HUDEP-2 (cell line): Measurements from ENCODE around the gene RAB11FIP5.
"Not testable (repeated sequence)": the region's sequence is repeated elsewhere in the genome, so short reads cannot be mapped to it uniquely, and the experiment has no call there.

ENCODE experiments used
- DNase-seq, 76 experiments: peaks; one replicate each; lab custom pipeline; 2025; ENCODE audit not compliant: unreplicated experiment in 76 of 76; lab: John Stamatoyannopoulos, UW

The RAB11FIP5 gene

GRCh38 chr2:73070643-73071359 lies 41.9 kb downstream of the RAB11FIP5 start:
- DNase-seq, result peak in 44 of 76 experiments; percentile 2 to 63 (median 34)

DNA sequence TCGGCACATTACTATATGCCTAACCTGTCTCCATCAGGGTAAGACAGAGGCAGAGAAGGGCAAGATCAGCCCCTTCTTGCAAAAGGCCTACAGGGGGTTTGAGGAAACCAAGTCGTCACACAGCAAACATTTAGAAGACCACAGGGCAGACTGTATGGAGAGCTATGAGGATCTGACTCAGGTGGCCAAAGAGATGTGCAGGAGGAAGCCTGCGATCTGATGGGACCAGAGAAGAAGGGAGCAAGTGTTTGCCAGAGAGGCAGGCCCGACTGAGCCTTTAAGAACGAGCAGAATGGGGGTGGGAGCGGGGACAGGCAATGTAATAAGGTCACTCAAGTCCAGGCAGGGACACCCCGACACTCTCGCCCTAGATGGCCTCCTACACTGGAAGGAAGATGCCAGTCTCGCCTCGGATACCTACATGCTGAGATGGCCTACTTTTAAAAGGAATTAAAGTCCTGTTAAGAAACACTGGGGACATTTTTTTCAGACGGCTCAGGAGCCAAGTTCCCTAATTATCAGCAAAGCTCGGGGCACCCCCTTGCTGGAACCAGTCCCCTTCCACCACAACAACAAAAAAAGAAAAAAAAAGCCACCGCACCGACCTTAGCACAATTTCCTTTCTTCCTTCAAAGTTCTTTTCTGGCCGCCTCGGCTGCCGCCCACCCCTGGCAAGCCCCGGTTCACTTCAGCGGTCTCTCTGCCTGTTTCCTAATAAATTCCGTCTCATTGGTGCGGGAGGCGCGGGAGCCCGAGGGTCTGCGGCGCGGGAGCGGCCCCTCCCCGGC lies 42.7 kb downstream of the RAB11FIP5 start:
- peak in 31 of 76 experiments; percentile 7 to 56 (median 23) for DNase-seq

GRCh38 chr2:73069041-73069854 lies 43.5 kb downstream of the RAB11FIP5 start:
- DNase-seq, result peak in 65 of 76 experiments; percentile 8 to 71 (median 45)

DNA sequence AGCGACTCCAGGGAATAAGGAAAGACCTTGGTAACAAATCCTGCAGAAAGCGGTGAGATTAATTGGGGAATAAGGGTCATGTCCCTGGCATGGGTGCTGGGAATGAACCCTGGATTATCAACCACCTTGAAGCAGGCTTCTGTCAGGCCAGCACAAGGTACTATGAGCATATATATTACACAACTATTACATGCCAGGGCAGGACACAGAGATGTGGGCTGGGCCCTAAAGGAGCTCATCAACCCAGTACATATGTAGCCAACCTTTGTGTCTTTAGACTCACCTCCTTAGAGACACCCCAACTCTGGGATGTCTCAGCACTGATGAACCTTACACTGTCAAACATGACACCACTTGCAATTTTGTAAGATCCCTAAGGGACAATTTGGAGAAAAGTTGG lies 44.6 kb downstream of the RAB11FIP5 start:
- DNase-seq, result no peak

- no peak for DNase-seq
Observed at GRCh38 chr2:73067043-73067442, 45.7 kb downstream of the RAB11FIP5 start.

DNA sequence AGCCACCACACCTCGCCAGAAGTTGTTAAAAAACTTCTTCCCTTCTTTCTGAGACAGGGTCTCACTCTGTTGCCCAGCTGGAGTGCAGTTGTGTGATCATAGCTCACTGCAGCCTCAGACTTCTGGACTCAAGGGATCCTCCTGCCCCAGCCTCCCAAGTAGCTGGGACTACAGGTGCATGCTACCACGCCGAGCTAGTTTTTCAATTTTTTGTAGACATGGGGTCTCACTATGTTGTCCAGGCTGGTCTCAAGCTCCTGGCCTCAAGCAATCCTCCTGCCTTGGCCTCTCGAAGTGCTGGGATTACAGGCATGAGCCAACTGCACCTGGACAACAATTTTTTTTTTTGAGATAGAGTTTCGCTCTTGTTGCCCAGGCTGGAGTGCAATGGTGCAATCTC lies 47.7 kb downstream of the RAB11FIP5 start:
- not testable (repeated sequence) for DNase-seq

- no peak for DNase-seq
Observed at GRCh38 chr2:73063909-73064875, 48.6 kb downstream of the RAB11FIP5 start.

DNA sequence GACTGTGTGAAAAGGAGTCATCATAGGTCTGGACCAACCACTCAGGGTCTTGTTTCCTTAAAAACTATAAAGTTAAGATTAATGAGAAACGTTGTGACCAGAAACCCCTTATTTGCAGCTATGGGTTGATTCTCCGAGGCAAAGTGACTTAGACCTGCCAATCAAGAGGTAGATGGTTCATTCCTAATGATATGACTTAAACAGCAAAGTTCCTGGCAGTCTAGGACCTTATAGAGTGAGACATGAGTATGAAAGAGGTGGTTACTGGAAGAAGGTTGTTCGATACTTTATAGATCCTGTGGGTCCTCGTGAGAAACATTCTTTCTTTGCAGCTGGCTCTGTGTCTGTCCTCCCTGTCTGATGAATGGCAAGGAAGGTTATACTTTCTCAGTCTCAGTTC lies 49.3 kb downstream of the RAB11FIP5 start:
- DNase-seq, result no peak

GRCh38 chr2:73059106-73059505 lies 53.6 kb downstream of the RAB11FIP5 start:
- DNase-seq, result no peak

DNA sequence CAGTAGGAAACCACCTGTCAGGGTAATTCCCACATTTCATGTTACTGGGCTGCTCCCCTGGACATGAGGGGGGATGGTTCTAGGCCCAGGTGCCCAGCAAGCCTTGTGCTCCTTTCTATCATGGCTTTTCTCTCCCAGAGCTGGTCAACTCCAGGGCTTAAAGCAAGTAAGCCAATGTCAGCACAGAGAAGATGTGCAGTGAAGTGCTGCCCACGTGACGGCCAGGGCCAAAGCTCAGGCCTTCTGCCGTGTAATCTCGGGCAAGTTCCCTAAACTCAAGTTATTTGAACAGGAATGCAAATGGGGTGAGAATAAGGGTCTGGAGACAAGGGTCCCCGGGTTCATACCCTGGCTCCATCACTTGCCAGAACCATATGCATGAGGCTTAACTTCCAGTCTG lies 57.8 kb downstream of the RAB11FIP5 start:
- no peak for DNase-seq

DNA sequence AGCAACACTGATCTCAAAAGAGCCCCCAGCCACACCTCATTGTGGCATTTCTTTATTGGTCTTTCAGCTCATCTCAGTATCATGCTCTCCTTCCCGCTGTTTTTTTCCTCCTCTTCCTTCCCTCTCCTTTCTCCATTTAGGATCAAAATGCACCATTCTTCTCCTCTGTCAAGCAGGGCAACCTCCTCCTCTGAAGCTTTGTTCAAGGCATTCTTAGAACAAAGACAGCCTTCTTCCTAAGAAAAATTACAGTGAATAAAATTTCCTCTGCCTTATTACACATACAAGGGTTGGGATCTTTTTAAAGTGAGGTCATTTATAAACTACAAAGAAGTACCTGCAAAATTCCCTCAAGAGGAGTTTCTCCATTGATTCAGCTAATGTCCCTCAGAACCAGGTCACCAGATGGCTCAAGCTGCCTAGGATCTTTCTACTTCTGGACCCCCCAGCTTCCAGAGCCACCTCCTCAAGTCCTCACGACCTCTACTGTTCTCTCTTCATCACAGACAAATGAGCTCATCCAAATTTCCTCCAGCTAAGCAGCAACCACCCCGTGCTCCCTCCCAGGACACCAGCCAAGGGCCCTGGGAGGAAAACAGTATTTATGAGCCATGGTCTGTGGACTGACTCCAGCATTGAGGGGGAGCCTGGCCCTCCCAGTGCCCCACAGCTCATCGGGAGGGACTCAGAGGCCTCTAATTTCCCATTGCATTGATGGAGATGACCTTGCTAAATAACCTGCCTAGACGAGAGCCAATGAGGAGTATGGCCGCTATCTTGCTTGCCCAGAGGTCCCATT lies 59.2 kb downstream of the RAB11FIP5 start:
- no peak for DNase-seq

DNA sequence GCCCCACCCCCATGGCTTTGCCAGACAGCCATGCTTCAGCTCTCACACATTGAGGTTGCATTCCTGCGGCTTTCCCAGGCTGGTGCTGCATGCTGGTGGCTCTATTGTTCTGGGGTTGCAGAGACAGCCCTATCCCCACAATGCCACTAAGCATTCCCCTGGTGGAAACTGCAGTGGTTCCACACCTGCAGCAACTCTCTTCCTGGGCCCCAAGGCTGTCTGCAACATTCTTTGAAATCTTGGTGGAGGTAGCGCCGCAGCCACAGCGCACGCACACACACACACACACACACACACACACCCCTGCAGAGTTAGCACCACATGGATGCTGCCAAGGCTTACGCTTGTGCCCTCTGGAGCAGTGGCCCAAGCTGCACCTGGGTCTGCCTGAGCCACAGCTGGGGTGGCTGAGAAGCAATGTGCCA lies 62.6 kb downstream of the RAB11FIP5 start:
- no peak for DNase-seq

DNA sequence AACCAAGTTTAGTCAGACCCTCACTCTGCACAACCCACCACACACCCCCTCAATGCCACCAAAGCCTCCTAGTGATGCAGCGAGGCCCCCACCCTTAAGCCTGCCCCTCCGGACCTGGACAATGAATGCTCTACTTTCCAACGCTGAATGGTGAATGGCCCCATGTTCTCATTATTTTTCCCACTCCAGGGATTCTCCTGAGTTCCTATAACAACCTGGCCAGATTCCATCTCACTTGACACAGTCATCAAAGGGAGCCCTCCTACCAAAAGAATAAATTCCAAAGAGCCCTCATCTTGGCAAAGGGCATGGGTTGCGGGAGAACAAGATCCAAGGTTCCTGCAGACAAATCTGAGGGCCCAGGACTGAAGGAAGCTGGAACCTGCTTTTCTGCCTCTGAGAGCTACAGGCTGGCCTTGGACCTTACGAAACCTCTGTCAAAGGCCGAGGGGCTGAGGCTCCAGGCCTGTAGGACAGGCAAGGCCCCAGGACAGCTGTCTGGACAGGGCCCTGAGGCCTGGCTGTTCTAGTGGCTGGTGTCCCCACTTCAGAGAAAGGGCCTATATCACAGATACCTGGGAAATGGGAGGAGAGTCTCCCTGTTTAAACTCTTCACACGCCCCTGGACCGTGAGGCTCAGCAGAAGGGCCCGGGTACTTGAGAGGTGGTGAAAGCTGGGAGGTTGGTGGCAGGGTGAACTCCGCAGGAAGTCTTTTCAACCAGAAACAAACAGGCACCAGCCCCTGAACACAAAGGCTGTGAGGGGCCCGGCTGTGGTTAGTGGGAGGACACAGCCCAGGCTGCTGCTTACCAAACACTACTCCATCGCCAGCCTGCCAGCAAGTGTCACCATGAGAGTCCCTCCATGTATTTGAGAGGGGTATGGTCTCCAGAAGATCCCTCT lies 68.6 kb downstream of the RAB11FIP5 start:
- DNase-seq, result no peak

DNA sequence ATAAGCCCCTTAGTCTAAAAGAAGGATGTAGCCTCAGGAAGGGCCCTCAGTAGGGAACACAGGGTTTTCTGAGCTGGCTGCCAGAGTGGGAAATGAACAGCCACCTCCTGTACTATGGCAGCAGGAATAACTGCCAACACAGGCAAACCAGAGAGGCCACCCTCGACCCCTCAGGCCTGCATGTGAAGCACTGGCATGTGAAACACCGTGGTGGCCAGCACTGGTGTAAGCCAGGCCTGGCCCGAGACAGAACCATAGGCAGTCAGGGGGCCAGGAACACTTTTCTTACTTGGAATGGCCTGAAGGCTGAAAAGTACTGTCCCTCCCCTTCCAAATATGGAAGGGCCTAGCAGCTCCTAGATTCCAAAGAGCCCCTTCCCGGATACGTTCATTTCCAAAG lies 69.5 kb downstream of the RAB11FIP5 start:
- no peak for DNase-seq

GRCh38 chr2:73037947-73038585 lies 74.7 kb downstream of the RAB11FIP5 start:
- DNase-seq, result no peak

DNA sequence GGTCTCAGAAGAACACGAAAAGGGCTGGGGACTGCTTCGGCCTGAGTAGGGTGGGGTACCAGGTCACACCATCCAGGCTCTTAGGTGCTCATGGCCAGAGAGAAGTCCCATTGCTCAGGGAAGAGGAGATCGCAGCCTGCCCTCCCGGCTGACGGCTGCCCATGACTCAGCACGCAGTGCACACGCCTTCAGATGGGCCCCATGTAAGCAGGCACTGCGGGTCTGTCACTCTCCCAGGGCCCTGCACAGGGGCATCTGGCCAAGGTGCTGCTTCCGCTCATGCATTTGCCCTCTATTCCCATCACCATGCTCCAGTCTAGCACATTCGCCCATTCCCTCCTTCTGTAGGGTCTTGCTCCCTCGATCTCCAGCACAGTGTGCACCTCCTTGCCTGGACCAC lies 76.0 kb downstream of the RAB11FIP5 start:
- DNase-seq, result no peak

- peak in 9 of 76 experiments; percentile 3 to 15 (median 7) for DNase-seq
Observed at GRCh38 chr2:73035899-73036711, 76.6 kb downstream of the RAB11FIP5 start.
